H1 (cell line): ENCODE data around the gene CAMTA1.

Source experiments
- CTCF ChIP-seq, 3 experiments: IDR thresholded peaks; 1 replicate in 2 of 3; 2 replicates in 1 of 3; pipeline versions ENCODE4 v1.5.1 to v1.6.1; 2011; ENCODE audit warnings: low read length in 3 of 3, mild to moderate bottlenecking in 3 of 3, inconsistent platforms in 2 of 3, low read depth in 1 of 3, moderate library complexity in 1 of 3; ENCODE audit not compliant: insufficient read depth in 1 of 3; ENCODE audit errors: control extremely low read depth in 1 of 3
- EP300 ChIP-seq, 2 experiments: IDR thresholded peaks; 1 replicate in 1 of 2; 2 replicates in 1 of 2; pipeline ENCODE4 v1.6.1; 2011 to 2012; ENCODE audit warnings: low read depth in 2 of 2, low read length in 2 of 2, mild to moderate bottlenecking in 2 of 2, borderline replicate concordance in 1 of 2, inconsistent platforms in 1 of 2, moderate library complexity in 1 of 2
- POLR2A ChIP-seq, 2 experiments: IDR thresholded peaks; 1 replicate in 1 of 2; 2 replicates in 1 of 2; pipeline ENCODE4 v1.6.1; 2011; ENCODE audit warnings: low read depth in 2 of 2, low read length in 2 of 2, mild to moderate bottlenecking in 2 of 2; ENCODE audit errors: control extremely low read depth in 1 of 2
- SP1 ChIP-seq: IDR thresholded peaks from 2 replicates; pipeline ENCODE4 v1.6.1; 2011; ENCODE audit warnings: low read depth, low read length
- YY1 ChIP-seq: IDR thresholded peaks from 2 replicates; pipeline ENCODE4 v1.6.1; 2011; ENCODE audit warnings: low read depth, mild to moderate bottlenecking, low read length

- TF ChIP-seq EP300 (IDR thresholded peaks at IDR 0.05; ENCODE audit: borderline replicate concordance in 1 of 2, low read depth in 2 of 2, low read length in 2 of 2) (no peak), CTCF (IDR thresholded peaks at IDR 0.05; ENCODE audit: control extremely low read depth in 1 of 3, insufficient read depth in 1 of 3, low read depth in 1 of 3, low read length in 3 of 3) (no peak), SP1 (no peak), YY1 (no peak), POLR2A (IDR thresholded peaks at IDR 0.05; ENCODE audit: control extremely low read depth in 1 of 2, low read depth in 2 of 2, low read length in 2 of 2) (no peak)
These were observed 434.8 kb downstream of the CAMTA1 start for GRCh38 chr1:7220007-7220406.
